LHCN-M2 (cell line): ENCODE measurements around the gene ENO1. TPM values are rescaled to one million over a fixed set of nuclear protein-coding genes. Genes with fewer than 3 reads are reported as not detected.

Experiments used
- DNase-seq: peaks from one replicate; pipeline ENCODE4 v3.0.0-alpha.2; 2012; ENCODE audit warnings: low read depth
- total RNA-seq: library from RNA; depleted of rRNA; stranded (reverse); fragments of >200 nt; gene quantifications from 2 replicates; pipeline ENCODE4 v1.2.3, GENCODE V29; 2014; rRNA removed

Gene ENO1
- total RNA-seq, 1 experiment from 2014 or later, result 2,184 TPM

DNA sequence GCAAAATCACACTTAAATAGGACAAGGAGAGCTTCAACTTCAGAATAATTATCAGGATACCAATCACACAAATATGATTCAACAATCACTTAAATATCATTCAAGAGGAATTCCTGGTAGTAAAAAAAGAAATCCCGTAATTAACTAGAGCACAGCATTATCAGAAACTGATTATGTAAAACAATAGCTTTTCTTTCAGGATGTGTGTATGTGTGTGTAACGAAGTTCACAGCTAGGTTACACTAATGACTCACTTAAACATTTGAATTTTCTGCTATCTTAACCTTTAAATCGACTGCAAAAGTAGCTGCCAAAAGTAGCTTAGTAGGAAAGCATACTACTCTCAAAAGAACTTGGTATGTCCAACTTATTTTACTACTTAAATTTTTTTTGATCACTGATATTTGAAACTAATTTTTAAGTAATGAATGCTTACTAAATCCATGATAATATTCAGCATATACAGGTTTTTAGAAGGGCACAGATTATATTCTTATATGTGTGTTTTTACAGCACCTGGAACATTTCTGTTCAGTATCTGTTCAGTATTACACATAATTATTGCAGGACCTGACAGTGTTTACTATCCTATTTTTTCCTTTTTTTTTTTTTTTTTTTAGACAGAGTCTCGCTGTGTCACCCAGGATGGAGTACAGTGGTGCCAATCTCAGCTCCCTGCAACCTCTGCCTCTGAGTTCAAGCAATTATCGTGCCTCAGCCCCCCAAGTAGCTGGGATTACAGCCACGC, 65.3 kb downstream of the ENO1 start:
- no peak for DNase-seq

DNA sequence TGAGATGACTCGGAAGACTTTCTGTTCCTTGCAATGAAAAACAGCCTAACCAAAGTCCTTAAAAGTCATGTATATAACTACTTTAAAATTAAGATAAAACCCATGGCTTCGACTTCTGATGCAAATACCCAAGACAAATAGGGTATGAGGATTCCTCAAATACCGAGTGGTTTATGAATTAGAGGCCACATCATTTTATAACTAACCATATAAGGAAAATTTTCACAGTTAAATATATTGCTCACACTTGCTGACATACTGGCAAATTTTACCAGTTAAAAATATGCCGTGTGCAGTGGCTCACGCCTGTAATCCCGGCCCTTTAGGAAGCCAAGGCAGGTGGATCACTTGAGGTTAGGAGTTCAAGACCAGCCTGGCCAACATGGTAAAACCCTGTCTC, 66.4 kb downstream of the ENO1 start:
- DNase-seq, result no peak

Other genes with a start within 250 kb of the ENO1 start
- gene RERE, start 61.0 kb downstream of the ENO1 start, total RNA-seq, result 5.6 and 9.8 TPM in 2 replicates
- gene CA6, start 67.2 kb upstream of the ENO1 start, total RNA-seq, result not detected in 2 replicates
- not detected in 2 replicates for gene SLC2A7, start 147.7 kb upstream of the ENO1 start, total RNA-seq
- 0.57 TPM in 1 of 2 replicates, not detected in the other for gene SLC2A5, start 190.9 kb upstream of the ENO1 start, total RNA-seq